Spleen (tissue), 7 donors: ENCODE data around the gene RASSF1.

Experiments
- CTCF ChIP-seq, 11 experiments: fragments of 200-600 bp in 7 of 11; fragments of 450-650 bp in 4 of 11; sonication (generic) in 4 of 11; IDR thresholded peaks in 8 of 11; conservative IDR thresholded peaks in 3 of 11; 1 replicate in 7 of 11; 2 replicates in 4 of 11; pipeline versions ENCODE4 v1.4.0 to v1.8.0; 2016 to 2021; ENCODE audit warnings: antibody characterized with exemption in 11 of 11, inconsistent platforms in 4 of 11, mild to moderate bottlenecking in 1 of 11
- POLR2A ChIP-seq, 3 donors: fragments of 450-650 bp; IDR thresholded peaks; one replicate each; pipeline ENCODE4 v1.5.1; 2017; ENCODE audit warnings: antibody characterized with exemption in 3 of 3, mild to moderate bottlenecking in 1 of 3
- POLR2AphosphoS5 ChIP-seq, 3 donors: sonication (generic); formaldehyde crosslinking; IDR thresholded peaks; one replicate each; pipeline ENCODE4 v1.5.1; 2017; ENCODE audit warnings: antibody characterized with exemption in 3 of 3
- donor health status: DM: no; HTN: no; CAD: no; lungs with moderate emphysema.
- donor health status: DM: no; HTN: no; CAD: no.
- donor health status: DM: no; HTN: no; CAD: no.

GRCh38 chr3:50287262-50287661 is 53.4 kb downstream of the RASSF1 start:
- no peak for TF ChIP-seq POLR2A (IDR thresholded peaks at IDR 0.05)
- TF ChIP-seq CTCF (IDR thresholded peaks at IDR 0.05 in 8 of 11, conservative IDR thresholded peaks at IDR 0.05 in 3 of 11), result no peak
- no peak for TF ChIP-seq POLR2AphosphoS5 (IDR thresholded peaks at IDR 0.05)
